HFF-Myc (cell line): ENCODE measurements around the gene PI4K2B.

ENCODE experiments used
- DNase-seq: peaks from one replicate; pipeline ENCODE4 v3.0.0-alpha.2; 2011; ENCODE audit warnings: low read depth; ENCODE audit errors: extremely low read depth
- H3K4me3 ChIP-seq: replicated peaks from 2 replicates; pipeline ENCODE4 v1.5.1; 2011; ENCODE audit warnings: low read depth, mild to moderate bottlenecking, control low read depth, low read length
- CTCF ChIP-seq: IDR thresholded peaks from 2 replicates; pipeline ENCODE4 v1.5.1; 2012; ENCODE audit warnings: mild to moderate bottlenecking, low read depth, low read length, control low read depth; ENCODE audit errors: missing control alignments

Gene PI4K2B

GRCh38 chr4:25271866-25272265, 38.0 kb downstream of the PI4K2B start:
- TF ChIP-seq CTCF, result no peak
- H3K4me3 ChIP-seq, result no peak overlapping the region
- no peak for DNase-seq

GRCh38 chr4:25280210-25280609, 46.4 kb downstream of the PI4K2B start:
- no peak for TF ChIP-seq CTCF
- DNase-seq, result no peak
- H3K4me3 ChIP-seq, result no peak overlapping the region

GRCh38 chr4:25283948-25284347, 50.1 kb downstream of the PI4K2B start:
- TF ChIP-seq CTCF, result no peak
- no peak overlapping the region for H3K4me3 ChIP-seq
- no peak for DNase-seq

GRCh38 chr4:25284466-25284865, 50.6 kb downstream of the PI4K2B start:
- no peak for DNase-seq
- no peak overlapping the region for H3K4me3 ChIP-seq
- TF ChIP-seq CTCF, result no peak

- no peak for DNase-seq
- TF ChIP-seq CTCF, result no peak
- H3K4me3 ChIP-seq, result no peak overlapping the region
These were observed 56.7 kb downstream of the PI4K2B start for GRCh38 chr4:25290490-25291067.

- no peak for TF ChIP-seq CTCF
- DNase-seq, result no peak
- no peak overlapping the region for H3K4me3 ChIP-seq
These were observed 57.4 kb downstream of the PI4K2B start for GRCh38 chr4:25291158-25291733.
